ENCODE data around the gene SCRT2.
"Not testable (repeated sequence)": the region's sequence is repeated elsewhere in the genome, so short reads cannot be mapped to it uniquely, and the experiment has no call there.

Gene SCRT2

DNA sequence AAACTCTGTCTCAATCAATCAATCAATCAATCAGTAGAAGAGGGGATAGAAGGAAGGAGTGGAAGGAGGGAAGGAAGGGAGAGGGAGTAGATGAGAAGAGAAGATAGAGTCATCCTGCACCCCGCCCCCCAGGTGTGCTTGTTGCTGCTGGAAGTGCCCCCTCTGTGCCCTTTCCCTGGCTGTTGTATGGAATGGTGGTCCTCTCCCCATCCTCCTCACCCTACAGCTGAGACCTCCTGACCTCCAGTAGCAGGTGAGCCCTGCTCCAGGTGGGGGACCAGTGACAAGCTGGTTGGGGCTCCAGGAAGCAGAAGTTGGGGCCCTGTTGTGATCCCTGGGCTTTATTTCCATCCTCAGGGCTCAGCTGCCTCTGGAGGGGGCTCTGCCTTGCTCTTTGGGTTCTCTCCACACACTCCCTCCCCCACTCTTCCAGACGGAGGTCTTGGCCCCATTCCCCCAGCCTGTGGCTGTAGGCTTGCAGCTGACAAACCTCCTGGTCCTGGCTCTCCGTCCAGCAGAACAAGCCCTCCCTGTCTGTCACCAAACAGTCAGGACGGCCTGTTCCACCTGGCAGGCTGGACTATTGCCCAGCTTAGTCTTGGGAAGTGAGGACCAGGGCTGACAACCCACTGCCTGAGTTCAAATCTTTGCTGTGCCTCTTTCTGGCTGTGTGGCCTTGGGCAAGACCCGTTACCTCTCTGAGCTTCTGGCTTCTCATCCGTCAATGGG, 26.0 kb upstream of the SCRT2 start:
- DNase-seq (ENCODE audit: low spot score): no peak

DNA sequence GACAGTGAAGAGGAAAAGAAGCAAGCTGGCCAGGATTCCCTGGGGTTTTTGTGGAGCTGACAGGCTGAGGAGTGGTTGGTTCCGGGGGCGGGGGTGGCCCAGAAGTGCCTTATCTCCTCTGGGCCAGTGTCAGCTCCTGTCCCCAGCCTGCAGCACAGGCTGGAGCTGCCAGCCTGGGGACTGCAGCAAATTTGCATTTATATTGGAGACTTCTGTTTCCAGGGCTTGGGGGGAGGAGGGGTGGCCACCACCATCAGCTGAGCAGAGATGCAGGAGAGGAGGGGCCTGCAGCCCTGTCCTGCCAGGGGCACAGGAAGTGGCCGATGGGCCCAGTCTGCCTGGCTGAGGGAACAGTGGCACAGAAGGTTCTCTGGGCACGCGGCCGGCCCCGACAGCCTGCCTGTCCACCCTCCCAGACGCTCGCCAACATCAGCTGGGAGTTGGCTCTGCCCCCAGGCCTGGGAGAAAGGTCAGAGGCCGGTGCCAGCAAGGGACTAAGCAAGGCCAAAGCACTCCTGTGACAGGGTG, 24.3 kb upstream of the SCRT2 start:
- peak; percentile 26 for DNase-seq (ENCODE audit: low spot score)

DNA sequence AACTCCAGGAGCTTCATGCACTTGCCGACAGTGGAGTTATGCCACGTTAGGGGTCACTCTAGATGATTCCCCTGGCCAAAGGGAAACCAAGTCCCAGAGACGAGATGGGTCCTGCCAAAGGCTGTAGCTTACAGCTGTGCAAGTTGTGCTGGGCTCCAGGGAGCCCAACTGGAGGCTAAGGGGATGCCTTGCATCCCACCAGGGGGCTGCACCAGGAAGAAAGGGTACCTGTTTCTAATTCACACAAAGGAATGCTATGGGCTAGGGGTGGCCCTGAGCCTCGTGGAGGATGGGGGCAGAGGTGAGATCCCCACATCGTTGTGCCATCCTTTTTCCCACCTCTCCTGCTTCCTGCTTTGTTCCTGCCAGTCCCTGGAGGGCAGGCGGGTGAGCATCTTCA, 23.7 kb upstream of the SCRT2 start:
- no peak for DNase-seq (ENCODE audit: low spot score)

DNA sequence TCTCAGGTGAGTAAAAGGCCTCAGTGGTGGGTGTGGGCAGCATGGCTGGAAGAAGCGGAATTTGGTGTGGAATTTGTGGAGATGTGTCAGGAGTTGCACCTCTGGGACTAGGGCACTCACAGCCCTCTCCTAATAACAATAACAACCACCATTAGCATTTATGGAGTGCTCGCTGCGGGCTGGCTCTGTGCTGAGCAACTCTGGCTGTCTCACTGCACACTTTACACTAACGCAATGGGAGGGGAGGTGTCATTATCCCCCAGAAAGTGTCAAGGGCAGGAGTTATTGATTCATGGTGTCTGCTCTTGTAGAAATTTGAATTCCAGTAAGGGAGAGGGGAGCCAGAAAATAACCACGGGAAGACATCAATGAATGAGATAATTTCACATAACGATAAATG, 22.7 kb upstream of the SCRT2 start:
- no peak for DNase-seq (ENCODE audit: low spot score)

GRCh38 chr20:697826-698225, 22.2 kb upstream of the SCRT2 start:
- DNase-seq (ENCODE audit: low spot score): no peak

- DNase-seq (ENCODE audit: low spot score): no peak
Measured at GRCh38 chr20:695165-695866, 19.7 kb upstream of the SCRT2 start.

DNA sequence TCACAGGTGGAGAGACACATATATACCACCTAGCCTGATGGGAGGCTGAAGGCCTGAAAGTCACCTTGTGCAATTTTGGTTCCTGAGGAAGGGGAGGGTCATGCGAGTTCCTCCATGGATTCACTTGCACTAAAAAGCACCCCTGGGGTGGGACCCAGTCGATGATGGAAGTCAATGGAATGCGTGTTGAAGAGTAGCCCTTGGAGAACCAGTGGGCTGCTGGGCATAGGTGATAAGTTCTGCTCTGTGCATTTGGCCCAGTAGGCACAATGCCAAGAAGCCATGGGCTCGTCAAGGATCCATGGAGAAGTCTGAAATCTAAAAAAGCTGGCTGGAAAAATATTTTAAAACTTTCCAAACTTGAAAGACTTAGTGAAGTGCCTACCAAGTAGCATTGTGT, 18.9 kb upstream of the SCRT2 start:
- DNase-seq (ENCODE audit: low spot score): no peak

DNA sequence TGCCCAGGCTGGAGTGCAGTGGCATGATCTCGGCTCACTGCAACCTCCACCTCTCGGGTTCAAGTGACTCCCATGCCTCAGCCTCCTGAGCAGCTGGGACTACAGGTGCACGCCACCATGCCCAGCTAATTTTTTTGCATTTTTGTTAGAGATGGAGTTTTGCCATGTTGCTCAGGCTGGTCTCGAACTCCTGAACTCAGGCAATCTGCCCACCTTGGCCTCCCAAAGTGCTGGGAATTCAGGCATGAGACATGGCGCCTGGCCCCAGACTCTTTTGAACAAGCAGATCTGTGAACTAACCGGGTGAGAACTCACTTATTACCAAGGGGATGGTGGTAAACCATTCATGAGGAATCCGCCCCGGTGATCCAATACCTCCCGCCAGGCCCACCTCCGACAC, 18.2 kb upstream of the SCRT2 start:
- not testable (repeated sequence) for DNase-seq (ENCODE audit: low spot score)

DNA sequence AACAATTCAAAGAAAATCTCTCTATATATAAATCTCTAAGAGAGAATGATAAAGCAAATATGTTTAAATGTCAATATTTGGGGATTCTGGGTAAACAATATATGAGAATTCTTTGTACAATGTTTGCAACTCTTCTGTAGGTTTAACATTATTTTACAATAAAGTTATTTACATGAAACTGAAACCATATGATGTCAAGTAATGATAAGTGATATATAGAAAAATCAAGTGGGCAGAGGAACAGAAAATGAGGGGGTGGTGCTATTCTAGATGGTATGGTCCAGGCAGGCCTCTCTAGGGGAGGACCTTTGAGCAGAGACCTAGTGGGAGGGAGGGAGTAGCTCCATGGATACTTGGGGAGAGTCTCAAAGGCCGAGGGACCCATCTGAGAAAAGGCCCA, 16.4 kb upstream of the SCRT2 start:
- DNase-seq (ENCODE audit: low spot score): no peak

DNA sequence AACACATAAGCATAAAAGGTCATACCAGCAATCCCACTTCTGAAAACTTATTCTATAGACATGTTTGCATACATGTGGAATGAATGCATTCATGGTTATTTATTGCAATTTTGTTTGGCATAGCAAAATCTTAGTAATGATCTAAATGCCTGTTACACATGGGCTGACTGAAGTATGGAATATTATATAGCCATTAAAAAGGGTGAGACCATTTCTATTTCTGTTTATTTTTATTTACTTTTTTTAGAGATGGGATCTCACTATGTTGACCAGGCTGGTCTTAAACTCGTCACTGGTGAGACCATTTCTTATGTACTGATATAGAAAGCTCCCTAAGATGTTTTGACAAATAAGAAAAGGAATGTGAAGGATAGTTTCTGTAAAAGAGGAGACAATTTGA, 14.3 kb upstream of the SCRT2 start:
- no peak for DNase-seq (ENCODE audit: low spot score)

GRCh38 chr20:689348-689747, 13.7 kb upstream of the SCRT2 start:
- DNase-seq (ENCODE audit: low spot score): no peak

DNA sequence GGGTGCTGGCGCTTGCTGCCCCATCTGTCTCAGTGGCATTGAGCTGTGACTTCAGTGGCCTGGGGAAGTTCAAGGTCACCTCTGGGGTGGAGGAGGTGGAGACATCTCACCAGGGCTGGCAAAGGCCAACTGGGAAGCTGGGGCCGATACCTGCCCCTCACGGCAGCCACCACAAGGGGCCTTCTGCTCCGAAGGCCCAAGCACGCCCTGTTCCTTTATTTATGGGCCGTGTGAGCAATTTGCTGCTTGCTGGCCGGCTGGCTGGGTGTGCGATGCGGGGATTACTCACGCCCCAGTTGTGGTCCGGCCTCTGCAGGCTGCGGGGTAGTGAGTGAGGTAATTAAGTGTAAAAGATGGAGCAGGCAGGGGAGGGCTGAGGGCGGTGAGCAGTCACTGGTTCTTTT, 13.2 kb upstream of the SCRT2 start:
- no peak for DNase-seq (ENCODE audit: low spot score)

DNA sequence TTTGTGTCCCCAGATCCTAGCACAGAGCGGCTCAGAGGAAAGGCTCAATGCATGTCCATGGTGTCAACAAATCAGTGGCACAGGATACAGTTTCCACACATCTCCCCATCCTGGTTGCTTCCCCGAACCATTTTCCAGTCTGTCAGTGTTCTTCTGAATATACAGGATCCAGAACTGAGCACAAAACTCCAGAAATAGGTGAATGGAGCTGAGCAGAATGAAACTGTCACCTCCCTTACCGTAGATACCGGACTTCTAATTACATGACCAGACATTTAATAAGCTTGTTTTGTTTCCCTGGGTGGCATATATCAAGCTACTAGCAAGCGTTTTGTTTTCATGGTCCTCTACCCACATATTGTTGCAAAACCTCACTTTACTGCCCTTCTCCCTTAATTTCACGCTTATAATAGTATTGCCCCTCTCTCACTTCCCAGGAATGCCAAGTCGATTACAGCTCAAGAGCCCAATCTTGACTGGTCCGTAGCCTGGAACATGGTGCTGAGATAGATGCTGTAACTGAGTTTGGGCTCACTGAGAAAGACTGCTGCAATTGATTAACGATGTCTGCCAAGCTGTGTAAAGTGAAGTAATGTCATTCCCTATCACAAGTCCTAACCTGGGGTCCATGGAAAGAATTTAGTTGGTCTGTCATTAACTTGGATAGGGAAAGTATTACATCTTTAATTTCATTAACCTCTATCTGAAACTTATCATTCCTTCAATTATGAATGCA, 12.0 kb upstream of the SCRT2 start:
- no peak for DNase-seq (ENCODE audit: low spot score)

DNA sequence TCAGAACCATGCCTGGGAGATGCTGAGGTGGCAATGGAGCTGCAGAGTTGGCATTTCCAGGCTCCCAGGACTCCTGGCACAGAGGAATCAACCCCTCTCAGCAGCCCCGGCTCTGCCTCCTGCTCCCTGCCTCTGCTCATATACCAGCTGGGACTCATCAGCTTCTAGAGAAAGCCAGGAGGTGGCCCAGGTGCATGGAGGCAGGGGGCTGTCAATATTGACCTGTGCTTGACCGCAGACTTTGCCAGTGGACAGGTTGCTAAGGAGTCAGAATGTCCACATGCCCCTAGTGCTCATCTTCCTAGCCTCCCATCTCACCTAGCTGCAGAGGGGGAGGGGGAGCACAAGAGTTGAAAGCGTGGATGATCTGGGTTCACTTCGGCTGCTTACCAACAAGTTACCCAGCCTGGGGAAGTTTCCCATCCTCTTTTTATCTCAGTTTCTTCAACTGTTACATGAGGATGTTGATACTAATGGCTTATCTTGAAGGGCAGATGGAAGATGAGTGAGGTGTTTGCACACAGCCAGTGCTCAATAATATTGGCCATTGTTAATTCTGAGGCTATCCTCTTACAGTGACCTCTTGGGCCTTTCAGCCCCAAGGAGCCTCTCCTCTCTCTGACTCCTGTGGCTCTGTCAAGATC, 9.2 kb upstream of the SCRT2 start:
- no peak for DNase-seq (ENCODE audit: low spot score)

- no peak for DNase-seq (ENCODE audit: low spot score)
Measured at GRCh38 chr20:682123-682522, 6.5 kb upstream of the SCRT2 start.

DNA sequence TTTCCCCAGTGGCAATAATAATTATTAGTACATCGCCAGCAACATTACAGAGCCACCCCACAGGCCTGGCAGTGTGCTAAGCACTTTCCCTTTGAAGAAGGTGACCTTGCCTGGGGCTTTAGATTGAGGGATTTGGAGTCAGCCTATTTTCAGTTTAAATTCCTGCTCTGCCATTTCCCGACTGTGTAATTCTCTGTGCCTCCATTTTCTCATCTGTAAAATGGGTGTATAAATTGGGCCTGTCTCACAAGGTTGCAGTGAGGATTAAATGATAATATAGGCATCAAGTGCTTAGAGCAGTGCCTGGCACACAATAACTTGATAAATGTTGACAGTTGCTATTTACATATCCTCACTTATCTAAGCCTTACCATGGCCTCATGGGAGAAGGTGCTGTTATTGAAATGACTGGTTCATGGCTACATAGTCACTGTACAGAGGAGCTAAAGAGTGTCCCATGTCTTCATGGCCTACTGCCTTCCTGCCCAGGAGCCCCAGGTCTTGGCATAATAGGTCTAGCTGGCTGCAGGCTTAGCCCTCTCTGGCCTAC, 5.1 kb upstream of the SCRT2 start:
- DNase-seq (ENCODE audit: low spot score): no peak

DNA sequence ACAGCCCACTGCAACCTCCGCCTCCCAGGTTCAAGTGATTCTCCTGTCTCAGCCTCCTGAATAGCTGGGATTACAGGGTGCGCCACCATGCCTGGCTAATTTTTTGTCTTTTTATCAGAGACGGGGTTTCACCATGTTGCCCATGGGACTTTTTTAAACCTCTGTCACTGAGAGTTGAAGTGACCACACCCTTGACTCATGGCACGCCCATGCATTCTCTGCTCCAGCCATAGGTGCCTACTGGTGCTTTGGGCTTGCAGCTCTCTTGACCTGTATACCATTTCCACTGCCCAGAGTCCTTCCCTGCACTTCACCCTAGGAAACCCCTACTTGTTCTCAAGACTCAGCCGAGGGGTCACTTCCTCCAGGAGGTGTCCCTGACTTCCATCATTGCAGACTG, 2.4 kb upstream of the SCRT2 start:
- no peak for DNase-seq (ENCODE audit: low spot score)

DNA sequence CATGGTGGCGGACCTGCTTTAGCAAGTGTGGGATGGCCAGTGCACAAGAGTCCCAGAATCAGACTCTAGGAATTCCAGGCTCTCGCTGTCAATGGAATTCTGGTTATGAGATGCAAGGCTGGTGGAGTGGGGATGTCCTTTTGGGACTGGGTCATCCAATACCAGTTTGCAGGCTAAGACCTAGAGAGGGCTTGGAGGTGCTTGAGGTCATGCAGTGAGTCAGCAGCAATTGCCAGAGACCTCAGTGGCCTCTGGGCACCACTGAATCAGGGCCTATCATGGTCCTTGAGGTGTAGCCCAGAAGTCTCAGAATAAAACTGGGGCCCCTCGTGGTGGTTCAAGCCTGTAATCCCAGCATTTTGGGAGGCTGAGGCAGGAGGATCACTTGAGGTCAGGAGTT, 1.4 kb upstream of the SCRT2 start:
- no peak for DNase-seq (ENCODE audit: low spot score)

- no peak for DNase-seq (ENCODE audit: low spot score)
Measured at GRCh38 chr20:676315-676937, 824 bp upstream of the SCRT2 start.

DNA sequence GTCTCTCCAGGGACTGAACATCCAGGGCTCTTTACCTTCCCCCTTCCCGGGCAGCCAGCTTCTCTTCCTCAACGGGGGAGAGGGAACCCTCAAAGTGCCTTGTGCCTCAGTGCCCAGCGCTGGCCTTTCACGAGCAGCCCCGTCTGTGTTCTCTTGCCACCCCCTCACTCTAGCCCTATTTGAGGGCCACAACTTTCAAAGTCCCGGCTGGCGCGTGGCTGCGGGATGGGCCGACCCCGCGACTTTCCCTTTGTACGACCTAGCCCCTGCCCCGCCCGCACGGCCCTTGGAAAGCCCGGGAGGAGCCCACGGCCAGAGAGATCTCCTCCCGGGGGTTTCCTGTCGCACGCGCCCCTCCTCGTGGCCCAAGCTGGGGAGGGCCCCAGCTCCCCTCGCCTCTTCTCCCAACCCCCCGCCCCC, 559 bp downstream of the SCRT2 start:
- DNase-seq (ENCODE audit: low spot score): no peak

- DNase-seq (ENCODE audit: low spot score): peak; percentile 30
Measured at GRCh38 chr20:673603-674001, 2.0 kb downstream of the SCRT2 start.

All from pons (tissue), 1 donor.